ENCODE results near the gene CDC42EP5. TPM values are rescaled to one million over a fixed set of nuclear protein-coding genes. Genes with fewer than 3 reads are reported as not detected.
"Not testable (repeated sequence)": the region's sequence is repeated elsewhere in the genome, so short reads cannot be mapped to it uniquely, and the experiment has no call there.

Gene CDC42EP5
- total RNA-seq, 1 experiment from 2014 or later, result 25.1 TPM

DNA sequence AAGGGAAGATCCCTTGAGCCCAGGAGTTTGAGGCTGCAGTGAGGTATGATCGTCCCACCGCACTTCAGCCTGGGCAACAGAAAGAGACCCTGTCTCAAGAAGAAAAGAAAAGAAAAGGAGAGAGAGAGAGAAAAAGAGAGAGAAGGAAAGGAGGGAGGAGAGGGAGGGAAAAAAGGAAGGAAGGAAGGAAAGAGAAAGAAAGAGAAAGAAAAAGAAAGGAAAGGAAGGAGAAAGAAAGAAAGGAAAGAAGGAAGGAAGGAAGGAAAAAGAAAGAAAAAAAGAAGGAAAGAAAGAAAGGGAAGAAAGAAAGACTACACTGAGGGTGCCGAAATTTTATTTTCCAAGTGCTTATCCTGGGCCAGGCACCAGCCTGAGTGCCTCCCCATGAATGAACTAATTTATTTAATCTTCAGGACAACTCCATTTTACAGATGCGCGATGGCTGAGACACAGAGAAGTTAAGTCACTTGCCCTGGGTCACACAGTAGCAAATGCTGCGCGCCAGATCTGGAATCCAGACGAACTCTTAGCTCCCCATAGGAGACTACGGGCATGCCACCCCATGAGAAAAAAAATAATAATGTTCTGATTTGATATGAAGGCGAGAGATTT, 2.7 kb downstream of the CDC42EP5 start:
- no TSS peak for BruUV-seq (replicated peaks)
- TF ChIP-seq, protein P1, sequence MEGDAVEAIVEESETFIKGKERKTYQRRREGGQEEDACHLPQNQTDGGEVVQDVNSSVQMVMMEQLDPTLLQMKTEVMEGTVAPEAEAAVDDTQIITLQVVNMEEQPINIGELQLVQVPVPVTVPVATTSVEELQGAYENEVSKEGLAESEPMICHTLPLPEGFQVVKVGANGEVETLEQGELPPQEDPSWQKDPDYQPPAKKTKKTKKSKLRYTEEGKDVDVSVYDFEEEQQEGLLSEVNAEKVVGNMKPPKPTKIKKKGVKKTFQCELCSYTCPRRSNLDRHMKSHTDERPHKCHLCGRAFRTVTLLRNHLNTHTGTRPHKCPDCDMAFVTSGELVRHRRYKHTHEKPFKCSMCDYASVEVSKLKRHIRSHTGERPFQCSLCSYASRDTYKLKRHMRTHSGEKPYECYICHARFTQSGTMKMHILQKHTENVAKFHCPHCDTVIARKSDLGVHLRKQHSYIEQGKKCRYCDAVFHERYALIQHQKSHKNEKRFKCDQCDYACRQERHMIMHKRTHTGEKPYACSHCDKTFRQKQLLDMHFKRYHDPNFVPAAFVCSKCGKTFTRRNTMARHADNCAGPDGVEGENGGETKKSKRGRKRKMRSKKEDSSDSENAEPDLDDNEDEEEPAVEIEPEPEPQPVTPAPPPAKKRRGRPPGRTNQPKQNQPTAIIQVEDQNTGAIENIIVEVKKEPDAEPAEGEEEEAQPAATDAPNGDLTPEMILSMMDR (conservative IDR thresholded peaks at IDR 0.05), result no peak
- no peak for TF ChIP-seq EZH2 (IDR thresholded peaks at IDR 0.05; ENCODE audit: low read depth)
- Histone ChIP-seq H3K9me2 (ENCODE audit: insufficient read depth) (no peaks in the 10 kb centered on the region), H2AFZ (no peak overlapping the region), H3K36me3 (ENCODE audit: low read depth) (no peaks in the 10 kb centered on the region), H3K27me3 (ENCODE audit: insufficient read depth, low read depth) (peaks cover 18% of the 10 kb centered on the region; the same call in 1 of the 2 replicates), H3K27ac (no peak overlapping the region), H3K4me3 (peak overlapping the region; percentile 63; the same call in 1 of the 2 replicates), H3F3A (ENCODE audit: insufficient read depth, low read depth) (peaks cover 23% of the 10 kb centered on the region), H3K79me2 (ENCODE audit: low read depth) (no peaks in the 10 kb centered on the region), H4K20me1 (ENCODE audit: insufficient read depth) (no peaks in the 10 kb centered on the region), H3K4me1 (replicated peaks; ENCODE audit: insufficient read depth) (peaks cover 18% of the 10 kb centered on the region; the same call in 1 of the 2 replicates), H3K9me3 (ENCODE audit: insufficient read depth, low read depth) (no peaks in the 10 kb centered on the region), H3K4me2 (peak overlapping the region; percentile 85)
- CTCF ChIA-PET, result interaction anchor here (0.5 kb wide), 1 partner anchor 11 kb away, joined by 5 read pairs; no protein-coding TSS in a partner anchor
- no peak for DNase-seq
- intact Hi-C loops (cut with micrococcal nuclease; ENCODE audit: unreplicated experiment), result no loop called here
- POLR2A ChIA-PET (ENCODE audit: unreplicated experiment), result interaction anchor here (0.6 kb wide), 1 partner anchor 789 kb away, joined by 3 read pairs; the partner anchor contains the start of gene PPP6R1

DNA sequence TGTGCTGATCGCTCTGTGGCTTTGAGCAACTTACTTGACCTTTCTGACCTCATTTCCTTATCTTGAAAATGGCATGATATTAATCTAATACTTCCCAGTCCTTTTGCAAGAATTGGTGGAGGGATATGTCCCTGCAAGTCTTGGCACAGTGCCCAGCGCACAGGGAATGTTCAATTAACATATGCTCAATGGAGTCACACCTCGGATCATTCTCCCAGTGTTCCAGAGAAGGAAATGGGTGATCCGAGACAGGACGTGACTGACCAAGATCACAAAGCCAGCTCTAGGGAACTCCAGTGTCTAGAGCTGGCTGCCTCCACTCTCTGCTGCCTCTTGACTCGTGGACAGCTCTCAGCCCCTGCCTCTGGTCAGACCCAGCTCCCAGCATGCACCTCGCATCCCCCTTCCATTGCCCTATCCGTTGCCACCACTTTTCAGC, 3.6 kb downstream of the CDC42EP5 start:
- TF ChIP-seq EZH2 (IDR thresholded peaks at IDR 0.05; ENCODE audit: low read depth), result no peak
- TF ChIP-seq, protein P1 (conservative IDR thresholded peaks at IDR 0.05), result no peak
- Histone ChIP-seq H3K4me3 (no peak overlapping the region), H3F3A (ENCODE audit: insufficient read depth, low read depth) (peaks cover 27% of the 10 kb centered on the region), H3K79me2 (ENCODE audit: low read depth) (no peaks in the 10 kb centered on the region), H4K20me1 (ENCODE audit: insufficient read depth) (no peaks in the 10 kb centered on the region), H3K36me3 (ENCODE audit: low read depth) (no peaks in the 10 kb centered on the region), H3K9me3 (ENCODE audit: insufficient read depth, low read depth) (no peaks in the 10 kb centered on the region), H3K9me2 (ENCODE audit: insufficient read depth) (no peaks in the 10 kb centered on the region), H2AFZ (no peak overlapping the region), H3K27me3 (ENCODE audit: insufficient read depth, low read depth) (peaks cover 18% of the 10 kb centered on the region; the same call in 1 of the 2 replicates), H3K27ac (no peak overlapping the region), H3K4me1 (replicated peaks; ENCODE audit: insufficient read depth) (peaks cover 18% of the 10 kb centered on the region; the same call in 1 of the 2 replicates), H3K4me2 (no peak overlapping the region)
- ChIA-PET CTCF (interaction anchor here (0.5 kb wide), 1 partner anchor 9 kb away, joined by 3 read pairs; no protein-coding TSS in a partner anchor), POLR2A (ENCODE audit: unreplicated experiment) (no interaction called here)
- no TSS peak for BruUV-seq (replicated peaks)
- no peak for DNase-seq
- intact Hi-C loops (cut with micrococcal nuclease; ENCODE audit: unreplicated experiment), result loop anchor here (10.0 kb wide), 3 partner anchors 305 to 1005 kb away; partner anchors contain the start of genes RDH13 and ZNF628

DNA sequence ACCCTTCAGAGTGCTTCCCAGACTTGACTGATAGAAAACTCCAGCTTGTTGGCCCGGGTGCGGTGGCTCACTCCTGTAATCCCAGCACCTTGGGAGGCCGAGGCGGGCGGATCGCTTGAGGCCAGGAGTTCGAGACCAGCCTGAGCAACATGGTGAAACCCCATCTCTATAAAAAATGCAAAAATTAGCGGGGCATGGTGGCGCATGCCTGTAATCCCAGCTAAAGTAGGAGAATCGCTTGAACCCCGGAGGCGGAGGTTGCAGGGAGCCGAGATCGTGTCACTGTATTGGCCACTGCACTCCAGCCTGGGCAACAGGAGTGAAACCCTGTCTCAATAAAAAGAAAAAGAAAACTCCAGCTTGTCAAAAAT, 7.0 kb downstream of the CDC42EP5 start:
- not testable (repeated sequence) for H2AFZ ChIP-seq; H3K4me2 ChIP-seq; H3K27ac ChIP-seq; H3K36me3 ChIP-seq (ENCODE audit: low read depth); H3K9me2 ChIP-seq (ENCODE audit: insufficient read depth); H3K9me3 ChIP-seq (ENCODE audit: insufficient read depth, low read depth); H3K4me3 ChIP-seq; DNase-seq; BruUV-seq (replicated peaks)
- intact Hi-C loops (cut with micrococcal nuclease; ENCODE audit: unreplicated experiment), result loop anchor here (10.0 kb wide), 3 partner anchors 301 to 1009 kb away; partner anchors contain the start of genes RDH13 and ZNF628
- Histone ChIP-seq H3K4me1 (replicated peaks; ENCODE audit: insufficient read depth) (peaks cover 28% of the 10 kb centered on the region), H4K20me1 (ENCODE audit: insufficient read depth) (peaks cover 12% of the 10 kb centered on the region), H3F3A (ENCODE audit: insufficient read depth, low read depth) (peaks cover 42% of the 10 kb centered on the region), H3K27me3 (ENCODE audit: insufficient read depth, low read depth) (peaks cover 15% of the 10 kb centered on the region; the same call in 1 of the 2 replicates), H3K79me2 (ENCODE audit: low read depth) (peaks cover 15% of the 10 kb centered on the region)
- POLR2A ChIA-PET (ENCODE audit: unreplicated experiment), result interaction anchor here (0.5 kb wide), 1 partner anchor 578 kb away, joined by 7 read pairs; no protein-coding TSS in a partner anchor
- CTCF ChIA-PET, result interaction anchor here (0.5 kb wide), 1 partner anchor 427 kb away, joined by 16 read pairs; no protein-coding TSS in a partner anchor

Data from PC-9 (cell line).